ENCODE results near the gene GPER1.

The GPER1 gene

DNA sequence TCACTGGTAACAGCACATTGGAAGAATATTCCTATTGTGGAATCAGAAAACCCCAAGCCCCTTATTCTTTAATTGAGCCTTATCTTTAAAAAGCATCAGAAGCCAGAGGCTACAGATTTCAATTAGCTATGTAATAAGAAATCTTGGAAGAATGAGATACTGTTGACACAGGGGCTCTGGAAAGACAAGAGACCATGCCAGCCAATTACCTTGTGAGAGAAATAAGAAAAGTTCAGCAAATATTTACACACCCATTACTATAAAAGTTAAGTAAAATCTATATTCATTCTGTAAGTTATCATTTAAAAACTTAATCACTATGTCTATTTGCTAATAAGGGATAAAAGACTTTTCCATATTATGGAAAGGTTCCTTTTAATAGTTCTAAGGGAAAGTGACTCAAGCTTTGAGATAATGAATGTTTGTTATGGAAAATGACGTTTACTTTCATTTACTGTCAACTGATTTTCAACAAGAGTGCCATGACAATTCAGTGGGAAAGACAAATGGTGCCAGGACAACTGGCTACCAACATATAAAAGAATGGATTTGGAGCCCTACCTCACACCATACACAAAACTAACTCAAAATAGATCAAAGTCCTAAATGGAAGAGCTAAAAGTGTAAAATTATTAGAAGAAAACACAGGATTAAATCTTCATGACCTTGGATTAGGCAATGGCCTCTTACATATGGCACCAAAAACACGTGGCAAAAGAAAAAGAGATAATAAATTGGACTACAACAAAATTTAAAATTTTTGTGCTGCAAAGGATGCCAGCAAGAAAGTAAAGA is 43.8 kb downstream of the GPER1 start:
- DNase-seq (ENCODE audit: low read depth, low spot score), result no peak
- Histone ChIP-seq H3K4me1 (ENCODE audit: insufficient read depth, insufficient read length) (no peaks in the 10 kb centered on the region), H3K27me3 (ENCODE audit: insufficient read depth, insufficient read length) (no peaks in the 10 kb centered on the region), H3K36me3 (ENCODE audit: insufficient read depth, insufficient read length, low read length) (peaks cover 20% of the 10 kb centered on the region), H3K4me3 (ENCODE audit: insufficient read length, low read depth) (no peak overlapping the region), H3K9me3 (ENCODE audit: insufficient read depth, low read length) (peaks cover 15% of the 10 kb centered on the region; the same call in 1 of the 2 replicates), H3K9ac (ENCODE audit: insufficient read length, low read depth) (no peak overlapping the region)
- TF ChIP-seq ZNF274 (IDR thresholded peaks at IDR 0.05; ENCODE audit: low read depth, low read length), result no peak
- TF ChIP-seq YY1 (IDR thresholded peaks at IDR 0.05; ENCODE audit: insufficient read depth, insufficient read length), result no peak
- TF ChIP-seq SUZ12 (IDR thresholded peaks at IDR 0.05; ENCODE audit: extremely low read depth, insufficient read depth, insufficient read length), result no peak

- H3K9me3 ChIP-seq (ENCODE audit: insufficient read depth, low read length), result peaks cover 15% of the 10 kb centered on the region; the same call in 1 of the 2 replicates
- H3K4me3 ChIP-seq (ENCODE audit: insufficient read length, low read depth), result no peak overlapping the region
- DNase-seq (ENCODE audit: low read depth, low spot score), result no peak
- peaks cover 11% of the 10 kb centered on the region for H3K36me3 ChIP-seq (ENCODE audit: insufficient read depth, insufficient read length, low read length)
- TF ChIP-seq SUZ12 (IDR thresholded peaks at IDR 0.05; ENCODE audit: extremely low read depth, insufficient read depth, insufficient read length), result no peak
- no peak for TF ChIP-seq YY1 (IDR thresholded peaks at IDR 0.05; ENCODE audit: insufficient read depth, insufficient read length)
- no peak for TF ChIP-seq ZNF274 (IDR thresholded peaks at IDR 0.05; ENCODE audit: low read depth, low read length)
- no peaks in the 10 kb centered on the region for H3K27me3 ChIP-seq (ENCODE audit: insufficient read depth, insufficient read length)
- H3K4me1 ChIP-seq (ENCODE audit: insufficient read depth, insufficient read length), result no peaks in the 10 kb centered on the region
- no peak overlapping the region for H3K9ac ChIP-seq (ENCODE audit: insufficient read length, low read depth)
Observed at GRCh38 chr7:1134951-1135350, 47.0 kb downstream of the GPER1 start.

DNA sequence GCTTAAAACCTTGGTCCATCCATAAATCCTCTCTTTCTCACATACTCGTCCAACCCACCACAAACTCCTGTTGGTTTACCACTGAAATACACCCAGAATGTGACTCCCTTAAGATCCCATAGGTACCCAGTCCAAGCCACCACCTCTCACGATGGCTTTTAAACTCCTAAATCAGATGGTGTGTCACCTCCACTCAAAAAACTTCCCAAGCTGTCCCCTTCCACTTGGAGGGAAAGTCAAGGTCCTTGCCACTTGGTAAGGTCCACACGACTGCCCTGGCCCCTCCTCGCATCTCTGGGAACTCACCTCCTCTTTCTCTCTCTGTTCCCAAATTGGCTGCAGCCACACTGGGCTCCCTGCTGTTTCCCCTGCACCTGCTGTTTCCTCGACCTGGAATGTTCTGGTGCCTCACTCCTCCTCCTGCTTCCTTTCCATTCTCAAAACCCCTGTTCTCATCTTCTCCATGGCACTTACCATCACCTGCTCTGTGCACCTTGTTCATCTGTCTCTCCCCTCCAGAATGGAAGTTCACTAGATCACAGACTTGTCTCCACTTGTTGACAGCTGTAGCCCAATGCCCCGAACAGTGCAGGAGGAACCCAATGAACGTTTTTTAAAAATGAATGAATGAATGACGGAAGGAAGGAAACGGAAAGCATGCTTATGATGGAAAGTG is 49.1 kb downstream of the GPER1 start:
- no peak for DNase-seq (ENCODE audit: low read depth, low spot score)
- Histone ChIP-seq H3K4me1 (ENCODE audit: insufficient read depth, insufficient read length) (no peaks in the 10 kb centered on the region), H3K9ac (ENCODE audit: insufficient read length, low read depth) (peak overlapping the region; percentile 83), H3K4me3 (ENCODE audit: insufficient read length, low read depth) (peak overlapping the region; percentile 92), H3K36me3 (ENCODE audit: insufficient read depth, insufficient read length, low read length) (peaks cover 9% of the 10 kb centered on the region), H3K27me3 (ENCODE audit: insufficient read depth, insufficient read length) (no peaks in the 10 kb centered on the region), H3K9me3 (ENCODE audit: insufficient read depth, low read length) (peaks cover 10% of the 10 kb centered on the region; the same call in 1 of the 2 replicates)
- TF ChIP-seq SUZ12 (IDR thresholded peaks at IDR 0.05; ENCODE audit: extremely low read depth, insufficient read depth, insufficient read length), result no peak
- no peak for TF ChIP-seq ZNF274 (IDR thresholded peaks at IDR 0.05; ENCODE audit: low read depth, low read length)
- no peak for TF ChIP-seq YY1 (IDR thresholded peaks at IDR 0.05; ENCODE audit: insufficient read depth, insufficient read length)

- DNase-seq (ENCODE audit: low read depth, low spot score), result no peak
- Histone ChIP-seq H3K27me3 (ENCODE audit: insufficient read depth, insufficient read length) (no peaks in the 10 kb centered on the region), H3K4me3 (ENCODE audit: insufficient read length, low read depth) (peak overlapping the region; percentile 92), H3K9ac (ENCODE audit: insufficient read length, low read depth) (peak overlapping the region; percentile 83), H3K36me3 (ENCODE audit: insufficient read depth, insufficient read length, low read length) (peaks cover 9% of the 10 kb centered on the region), H3K4me1 (ENCODE audit: insufficient read depth, insufficient read length) (no peaks in the 10 kb centered on the region), H3K9me3 (ENCODE audit: insufficient read depth, low read length) (peaks cover 6% of the 10 kb centered on the region; the same call in 1 of the 2 replicates)
- no peak for TF ChIP-seq ZNF274 (IDR thresholded peaks at IDR 0.05; ENCODE audit: low read depth, low read length)
- no peak for TF ChIP-seq YY1 (IDR thresholded peaks at IDR 0.05; ENCODE audit: insufficient read depth, insufficient read length)
- no peak for TF ChIP-seq SUZ12 (IDR thresholded peaks at IDR 0.05; ENCODE audit: extremely low read depth, insufficient read depth, insufficient read length)
Observed at GRCh38 chr7:1137517-1138167, 49.7 kb downstream of the GPER1 start.

DNA sequence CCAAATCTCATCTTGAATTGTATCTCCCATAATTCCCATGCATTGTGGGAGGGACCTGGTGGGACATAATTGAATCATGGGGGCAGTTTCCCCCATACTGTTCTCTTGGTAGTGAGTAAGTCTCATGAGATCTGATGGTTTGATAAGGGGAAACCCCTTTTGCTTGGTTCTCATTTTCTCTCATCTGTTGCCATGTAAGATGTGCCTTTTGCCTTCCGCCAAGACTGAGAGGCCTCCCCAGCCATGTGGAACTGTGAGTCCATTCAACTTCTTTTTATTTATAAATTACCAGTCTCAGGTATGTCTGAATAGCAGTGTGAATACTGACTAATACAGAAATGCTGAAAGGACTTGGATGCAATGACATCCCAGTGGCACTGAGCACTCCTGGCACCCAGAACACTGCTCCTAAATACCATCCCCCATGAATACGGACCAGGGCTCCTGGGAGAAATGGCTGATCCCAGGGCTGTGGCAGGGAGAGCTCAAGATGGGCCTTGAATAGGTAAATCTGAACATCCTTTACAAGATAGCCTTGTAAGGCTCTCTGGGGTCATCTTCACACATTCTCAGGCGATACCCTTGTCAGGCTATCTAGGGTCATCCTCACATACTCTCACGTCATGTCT is 52.7 kb downstream of the GPER1 start:
- H3K4me3 ChIP-seq (ENCODE audit: insufficient read length, low read depth), result no peak overlapping the region
- H3K36me3 ChIP-seq (ENCODE audit: insufficient read depth, insufficient read length, low read length), result no peaks in the 10 kb centered on the region
- TF ChIP-seq YY1 (IDR thresholded peaks at IDR 0.05; ENCODE audit: insufficient read depth, insufficient read length) (no peak), ZNF274 (IDR thresholded peaks at IDR 0.05; ENCODE audit: low read depth, low read length) (no peak), SUZ12 (IDR thresholded peaks at IDR 0.05; ENCODE audit: extremely low read depth, insufficient read depth, insufficient read length) (no peak)
- no peaks in the 10 kb centered on the region for H3K27me3 ChIP-seq (ENCODE audit: insufficient read depth, insufficient read length)
- no peaks in the 10 kb centered on the region for H3K9me3 ChIP-seq (ENCODE audit: insufficient read depth, low read length)
- H3K4me1 ChIP-seq (ENCODE audit: insufficient read depth, insufficient read length), result no peaks in the 10 kb centered on the region
- no peak overlapping the region for H3K9ac ChIP-seq (ENCODE audit: insufficient read length, low read depth)
- DNase-seq (ENCODE audit: low read depth, low spot score), result no peak

- Histone ChIP-seq H3K4me3 (ENCODE audit: insufficient read length, low read depth) (no peak overlapping the region), H3K4me1 (ENCODE audit: insufficient read depth, insufficient read length) (no peaks in the 10 kb centered on the region), H3K9ac (ENCODE audit: insufficient read length, low read depth) (no peak overlapping the region), H3K9me3 (ENCODE audit: insufficient read depth, low read length) (no peaks in the 10 kb centered on the region), H3K36me3 (ENCODE audit: insufficient read depth, insufficient read length, low read length) (no peaks in the 10 kb centered on the region), H3K27me3 (ENCODE audit: insufficient read depth, insufficient read length) (no peaks in the 10 kb centered on the region)
- DNase-seq (ENCODE audit: low read depth, low spot score), result no peak
- TF ChIP-seq YY1 (IDR thresholded peaks at IDR 0.05; ENCODE audit: insufficient read depth, insufficient read length), result no peak
- no peak for TF ChIP-seq SUZ12 (IDR thresholded peaks at IDR 0.05; ENCODE audit: extremely low read depth, insufficient read depth, insufficient read length)
- TF ChIP-seq ZNF274 (IDR thresholded peaks at IDR 0.05; ENCODE audit: low read depth, low read length), result no peak
Observed at GRCh38 chr7:1141651-1142050, 53.7 kb downstream of the GPER1 start.

All from NT2/D1 (cell line).